Karpas-422 (cell line): ENCODE measurements around the gene OR51B2. TPM values are rescaled to one million over a fixed set of nuclear protein-coding genes. Genes with fewer than 3 reads are reported as not detected.
"Not testable (repeated sequence)": the region's sequence is repeated elsewhere in the genome, so short reads cannot be mapped to it uniquely, and the experiment has no call there.

Experiments
- DNase-seq: peaks from one replicate; pipeline ENCODE4 v3.0.0-alpha.2; 2015
- H2AFZ ChIP-seq: fragments of 200-600 bp; sonication (generic); 2 replicates; pipeline ENCODE4 v1.6.1; 2014; ENCODE audit warnings: antibody characterized with exemption, low read length, mixed read lengths
- H3K27ac ChIP-seq: fragments of 200-600 bp; sonication (generic); 2 replicates; pipeline ENCODE4 v1.5.1; 2014; ENCODE audit warnings: mild to moderate bottlenecking, low read length, moderate library complexity
- H3K27me3 ChIP-seq: fragments of 200-600 bp; sonication (generic); 2 replicates; pipeline ENCODE4 v1.6.1; 2014; ENCODE audit warnings: low read length, mixed read lengths
- H3K36me3 ChIP-seq: fragments of 200-600 bp; sonication (generic); 2 replicates; pipeline ENCODE4 v1.6.1; 2014; ENCODE audit warnings: low read length, mixed read lengths; ENCODE audit not compliant: insufficient read depth
- H3K4me1 ChIP-seq: fragments of 200-600 bp; sonication (generic); 2 replicates; pipeline ENCODE4 v1.6.1; 2014; ENCODE audit warnings: mild to moderate bottlenecking, low read length, mixed read lengths
- H3K4me2 ChIP-seq: fragments of 200-600 bp; sonication (generic); 2 replicates; pipeline ENCODE4 v1.6.1; 2014; ENCODE audit warnings: low read length, low read depth, mild to moderate bottlenecking; ENCODE audit not compliant: poor library complexity, severe bottlenecking
- H3K4me3 ChIP-seq: fragments of 200-600 bp; sonication (generic); 2 replicates; pipeline ENCODE4 v1.5.1; 2014; ENCODE audit warnings: mild to moderate bottlenecking, antibody characterized with exemption, low read length, mixed read lengths
- H3K79me2 ChIP-seq: fragments of 200-600 bp; sonication (generic); 2 replicates; pipeline ENCODE4 v1.6.1; 2014; ENCODE audit warnings: mild to moderate bottlenecking, low read length, mixed read lengths
- H3K9ac ChIP-seq: fragments of 200-600 bp; sonication (generic); 2 replicates; pipeline ENCODE4 v1.6.0; 2014; ENCODE audit warnings: low read length
- H3K9me2 ChIP-seq: fragments of 200-600 bp; sonication (generic), shearing (Covaris generic); replicated peaks from 2 replicates; pipeline ENCODE4 v1.6.0; 2014; ENCODE audit warnings: mild to moderate bottlenecking, low read length, moderate library complexity; ENCODE audit not compliant: insufficient read depth
- H3K9me3 ChIP-seq: fragments of 300-700, 200-600 bp; sonication (generic); 2 replicates; pipeline ENCODE4 v1.6.1; 2014; ENCODE audit warnings: low read length, mixed read lengths
- H4K20me1 ChIP-seq: fragments of 200-600 bp; sonication (generic); 2 replicates; pipeline ENCODE4 v1.6.1; 2014; ENCODE audit warnings: mild to moderate bottlenecking, antibody characterized with exemption, low read length, low read depth; ENCODE audit not compliant: insufficient read depth
- total RNA-seq: library from RNA; depleted of rRNA; stranded (reverse); fragments of >200 nt; shearing (Covaris generic); gene quantifications from 2 replicates; pipeline ENCODE4 v1.2.3, GENCODE V29; 2014; ENCODE audit warnings: low replicate concordance

Gene OR51B2
- total RNA-seq, 1 experiment from 2014 or later, result not detected

DNA sequence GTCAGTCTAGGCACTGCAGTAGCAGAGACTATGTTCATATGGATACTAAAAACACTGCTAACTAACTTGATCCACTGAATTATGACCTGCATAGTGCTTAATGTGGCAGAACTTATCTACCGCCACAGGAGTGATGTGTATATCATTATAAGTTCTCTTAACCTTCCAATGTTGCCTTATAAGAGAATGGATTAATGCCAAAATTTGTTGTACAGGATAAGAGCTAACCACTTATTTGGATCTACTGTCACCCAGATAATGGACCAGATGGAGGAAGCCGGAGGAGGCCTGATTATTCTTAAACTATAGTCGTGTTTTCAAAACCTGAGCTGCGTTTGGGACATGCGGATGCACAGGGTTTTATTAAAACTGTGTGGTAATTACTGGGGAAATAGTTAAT lies 20.5 kb downstream of the OR51B2 start:
- H3K27me3 ChIP-seq, result no peaks in the 10 kb centered on the region
- H3K4me1 ChIP-seq, result no peaks in the 10 kb centered on the region
- no peaks in the 10 kb centered on the region for H3K9me3 ChIP-seq
- no peaks in the 10 kb centered on the region for H3K9me2 ChIP-seq
- no peaks in the 10 kb centered on the region for H3K36me3 ChIP-seq
- no peaks in the 10 kb centered on the region for H4K20me1 ChIP-seq
- H2AFZ ChIP-seq, result no peak overlapping the region
- H3K4me2 ChIP-seq, result no peak overlapping the region
- no peaks in the 10 kb centered on the region for H3K79me2 ChIP-seq
- H3K9ac ChIP-seq, result no peak overlapping the region
- DNase-seq, result no peak
- H3K4me3 ChIP-seq, result no peak overlapping the region
- H3K27ac ChIP-seq, result no peak overlapping the region

DNA sequence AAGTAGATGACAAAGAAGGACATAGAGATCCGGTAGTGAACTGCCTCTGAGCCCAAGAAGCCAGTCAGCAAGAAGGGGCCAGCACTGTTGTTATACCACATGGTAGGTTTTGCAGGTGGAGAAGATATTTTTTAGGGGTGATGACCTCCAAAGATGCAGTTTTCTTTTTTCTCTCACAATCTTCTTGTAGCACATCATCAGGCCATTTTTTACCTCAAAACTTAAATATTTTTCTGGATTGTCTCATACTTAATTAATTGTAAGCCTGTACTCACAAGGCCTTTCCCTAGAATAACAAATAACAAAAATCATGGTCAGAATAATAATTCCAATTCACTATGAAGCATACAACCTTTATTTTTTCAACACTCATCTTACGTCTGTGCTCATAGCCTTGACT lies 22.3 kb downstream of the OR51B2 start, which contains the start of gene OR51B4:
Gene OR51B4, minus strand, starts transcription at position 101 of the 400 bp plus-strand sequence. Its CDS starts 0 bp downstream, at position 101.
- Histone ChIP-seq H4K20me1 (no peaks in the 10 kb centered on the region), H3K4me2 (no peak within 1 kb of the TSS), H3K9me3 (no peaks in the 10 kb centered on the region), H3K79me2 (no peaks in the 10 kb centered on the region), H3K4me1 (no peaks in the 10 kb centered on the region), H3K27ac (no peak within 1 kb of the TSS), H2AFZ (no peak within 1 kb of the TSS), H3K9ac (no peak within 1 kb of the TSS), H3K9me2 (no peaks in the 10 kb centered on the region), H3K27me3 (no peaks in the 10 kb centered on the region), H3K4me3 (no peak within 1 kb of the TSS), H3K36me3 (no peaks in the 10 kb centered on the region)
- DNase-seq, result no peak

DNA sequence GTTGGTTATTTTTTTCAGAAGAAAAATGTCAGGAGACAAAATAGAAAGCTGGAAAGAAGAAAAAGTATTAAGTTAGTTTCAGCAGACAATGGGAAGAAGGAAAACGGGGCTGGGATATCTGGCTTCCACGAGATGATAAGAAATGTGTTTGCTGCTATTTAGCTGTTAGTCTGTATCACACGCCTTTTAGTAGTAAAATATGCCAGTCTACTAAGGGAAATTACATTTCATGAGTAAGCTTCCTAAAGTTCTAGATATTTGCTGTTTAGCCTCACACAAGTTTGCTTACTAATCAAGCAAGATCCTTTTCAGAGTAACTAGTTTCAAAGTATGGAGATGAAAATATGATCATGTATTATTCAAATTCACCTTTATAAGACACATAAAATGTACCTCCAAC lies 23.8 kb downstream of the OR51B2 start:
- Histone ChIP-seq H3K9me3 (no peaks in the 10 kb centered on the region), H3K4me1 (no peaks in the 10 kb centered on the region), H3K9me2 (no peaks in the 10 kb centered on the region), H4K20me1 (no peaks in the 10 kb centered on the region), H3K9ac (no peak overlapping the region), H3K79me2 (no peaks in the 10 kb centered on the region), H3K27me3 (no peaks in the 10 kb centered on the region), H3K4me2 (no peak overlapping the region), H3K4me3 (no peak overlapping the region), H3K36me3 (no peaks in the 10 kb centered on the region), H2AFZ (no peak overlapping the region), H3K27ac (no peak overlapping the region)
- DNase-seq, result no peak

- Histone ChIP-seq H3K9ac (no peak overlapping the region), H3K4me1 (no peaks in the 10 kb centered on the region), H4K20me1 (no peaks in the 10 kb centered on the region), H3K4me3 (no peak overlapping the region), H3K27ac (no peak overlapping the region), H3K4me2 (no peak overlapping the region), H3K27me3 (no peaks in the 10 kb centered on the region), H3K9me3 (no peaks in the 10 kb centered on the region), H2AFZ (no peak overlapping the region), H3K36me3 (no peaks in the 10 kb centered on the region), H3K79me2 (no peaks in the 10 kb centered on the region), H3K9me2 (no peaks in the 10 kb centered on the region)
- no peak for DNase-seq
These were observed 25.6 kb downstream of the OR51B2 start for GRCh38 chr11:5298451-5298850.

DNA sequence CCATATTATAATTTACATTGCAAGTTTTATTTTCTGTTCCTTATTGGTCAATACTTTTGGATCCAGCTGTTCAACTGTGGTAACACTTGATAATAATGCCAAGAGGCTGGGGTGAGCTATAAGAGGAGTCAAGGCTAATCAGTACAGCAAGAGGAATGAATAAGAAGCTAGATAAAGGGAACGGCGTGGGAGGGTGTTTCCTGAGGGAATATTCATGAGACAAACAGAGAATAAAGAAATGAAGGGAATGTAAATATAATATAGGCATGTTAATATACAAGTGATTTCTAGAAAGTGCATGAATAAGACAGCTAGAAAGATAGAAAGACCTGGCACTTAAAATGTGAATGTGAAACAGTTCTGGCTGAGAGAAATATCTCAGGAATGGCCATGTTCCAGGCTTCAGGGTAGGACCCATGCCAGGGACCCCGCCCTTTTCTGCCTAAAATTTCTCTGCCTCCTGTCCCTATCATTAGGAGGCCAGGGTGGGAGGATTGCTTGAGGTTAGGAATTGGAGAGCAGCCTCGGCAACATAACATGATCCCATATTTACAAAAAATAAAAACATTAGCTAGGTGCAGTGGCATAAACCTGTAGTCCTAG lies 26.3 kb downstream of the OR51B2 start:
- Histone ChIP-seq H3K9me2 (no peaks in the 10 kb centered on the region), H3K27me3 (no peaks in the 10 kb centered on the region), H3K36me3 (no peaks in the 10 kb centered on the region), H3K9ac (no peak overlapping the region), H3K4me2 (no peak overlapping the region), H3K4me1 (no peaks in the 10 kb centered on the region), H3K79me2 (no peaks in the 10 kb centered on the region), H4K20me1 (no peaks in the 10 kb centered on the region), H3K4me3 (no peak overlapping the region), H3K9me3 (no peaks in the 10 kb centered on the region), H2AFZ (no peak overlapping the region), H3K27ac (no peak overlapping the region)
- no peak for DNase-seq

GRCh38 chr11:5294342-5294995 lies 29.6 kb downstream of the OR51B2 start:
- not testable (repeated sequence) for H3K4me3 ChIP-seq, H3K27ac ChIP-seq, H3K36me3 ChIP-seq, H3K9ac ChIP-seq, H4K20me1 ChIP-seq, H3K79me2 ChIP-seq, H3K4me2 ChIP-seq, H3K27me3 ChIP-seq, H3K4me1 ChIP-seq, H3K9me2 ChIP-seq, DNase-seq, H2AFZ ChIP-seq, H3K9me3 ChIP-seq

GRCh38 chr11:5293028-5293427 lies 31.1 kb downstream of the OR51B2 start:
- no peak for DNase-seq
- no peaks in the 10 kb centered on the region for H3K27me3 ChIP-seq
- no peaks in the 10 kb centered on the region for H4K20me1 ChIP-seq
- no peaks in the 10 kb centered on the region for H3K36me3 ChIP-seq
- no peaks in the 10 kb centered on the region for H3K79me2 ChIP-seq
- H3K9me2 ChIP-seq, result no peaks in the 10 kb centered on the region
- H2AFZ ChIP-seq, result no peak overlapping the region
- no peaks in the 10 kb centered on the region for H3K4me1 ChIP-seq
- no peak overlapping the region for H3K4me3 ChIP-seq
- no peaks in the 10 kb centered on the region for H3K9me3 ChIP-seq
- no peak overlapping the region for H3K9ac ChIP-seq
- no peak overlapping the region for H3K27ac ChIP-seq
- H3K4me2 ChIP-seq, result no peak overlapping the region

GRCh38 chr11:5291207-5291838 lies 32.8 kb downstream of the OR51B2 start:
- no peaks in the 10 kb centered on the region for H3K36me3 ChIP-seq

More at GRCh38 chr11:5291207-5291838, 32.8 kb downstream of the OR51B2 start:
- H3K9ac ChIP-seq, result no peak overlapping the region
- no peak overlapping the region for H2AFZ ChIP-seq
- DNase-seq, result peak; percentile 77
- no peaks in the 10 kb centered on the region for H3K27me3 ChIP-seq
- H3K4me2 ChIP-seq, result no peak overlapping the region
- H3K27ac ChIP-seq, result no peak overlapping the region
- H4K20me1 ChIP-seq, result no peaks in the 10 kb centered on the region
- no peaks in the 10 kb centered on the region for H3K9me3 ChIP-seq
- no peak overlapping the region for H3K4me3 ChIP-seq
- H3K9me2 ChIP-seq, result no peaks in the 10 kb centered on the region
- H3K4me1 ChIP-seq, result no peaks in the 10 kb centered on the region
- H3K79me2 ChIP-seq, result no peaks in the 10 kb centered on the region
